NCI-H1436 (cell line): ENCODE results near the gene FKBP15.
"Not testable (repeated sequence)": the region's sequence is repeated elsewhere in the genome, so short reads cannot be mapped to it uniquely, and the experiment has no call there.

Experiments used
- DNase-seq: peaks from one replicate; lab custom pipeline; 2025; lab: John Stamatoyannopoulos, UW

The FKBP15 gene, protein sequence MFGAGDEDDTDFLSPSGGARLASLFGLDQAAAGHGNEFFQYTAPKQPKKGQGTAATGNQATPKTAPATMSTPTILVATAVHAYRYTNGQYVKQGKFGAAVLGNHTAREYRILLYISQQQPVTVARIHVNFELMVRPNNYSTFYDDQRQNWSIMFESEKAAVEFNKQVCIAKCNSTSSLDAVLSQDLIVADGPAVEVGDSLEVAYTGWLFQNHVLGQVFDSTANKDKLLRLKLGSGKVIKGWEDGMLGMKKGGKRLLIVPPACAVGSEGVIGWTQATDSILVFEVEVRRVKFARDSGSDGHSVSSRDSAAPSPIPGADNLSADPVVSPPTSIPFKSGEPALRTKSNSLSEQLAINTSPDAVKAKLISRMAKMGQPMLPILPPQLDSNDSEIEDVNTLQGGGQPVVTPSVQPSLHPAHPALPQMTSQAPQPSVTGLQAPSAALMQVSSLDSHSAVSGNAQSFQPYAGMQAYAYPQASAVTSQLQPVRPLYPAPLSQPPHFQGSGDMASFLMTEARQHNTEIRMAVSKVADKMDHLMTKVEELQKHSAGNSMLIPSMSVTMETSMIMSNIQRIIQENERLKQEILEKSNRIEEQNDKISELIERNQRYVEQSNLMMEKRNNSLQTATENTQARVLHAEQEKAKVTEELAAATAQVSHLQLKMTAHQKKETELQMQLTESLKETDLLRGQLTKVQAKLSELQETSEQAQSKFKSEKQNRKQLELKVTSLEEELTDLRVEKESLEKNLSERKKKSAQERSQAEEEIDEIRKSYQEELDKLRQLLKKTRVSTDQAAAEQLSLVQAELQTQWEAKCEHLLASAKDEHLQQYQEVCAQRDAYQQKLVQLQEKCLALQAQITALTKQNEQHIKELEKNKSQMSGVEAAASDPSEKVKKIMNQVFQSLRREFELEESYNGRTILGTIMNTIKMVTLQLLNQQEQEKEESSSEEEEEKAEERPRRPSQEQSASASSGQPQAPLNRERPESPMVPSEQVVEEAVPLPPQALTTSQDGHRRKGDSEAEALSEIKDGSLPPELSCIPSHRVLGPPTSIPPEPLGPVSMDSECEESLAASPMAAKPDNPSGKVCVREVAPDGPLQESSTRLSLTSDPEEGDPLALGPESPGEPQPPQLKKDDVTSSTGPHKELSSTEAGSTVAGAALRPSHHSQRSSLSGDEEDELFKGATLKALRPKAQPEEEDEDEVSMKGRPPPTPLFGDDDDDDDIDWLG

DNA sequence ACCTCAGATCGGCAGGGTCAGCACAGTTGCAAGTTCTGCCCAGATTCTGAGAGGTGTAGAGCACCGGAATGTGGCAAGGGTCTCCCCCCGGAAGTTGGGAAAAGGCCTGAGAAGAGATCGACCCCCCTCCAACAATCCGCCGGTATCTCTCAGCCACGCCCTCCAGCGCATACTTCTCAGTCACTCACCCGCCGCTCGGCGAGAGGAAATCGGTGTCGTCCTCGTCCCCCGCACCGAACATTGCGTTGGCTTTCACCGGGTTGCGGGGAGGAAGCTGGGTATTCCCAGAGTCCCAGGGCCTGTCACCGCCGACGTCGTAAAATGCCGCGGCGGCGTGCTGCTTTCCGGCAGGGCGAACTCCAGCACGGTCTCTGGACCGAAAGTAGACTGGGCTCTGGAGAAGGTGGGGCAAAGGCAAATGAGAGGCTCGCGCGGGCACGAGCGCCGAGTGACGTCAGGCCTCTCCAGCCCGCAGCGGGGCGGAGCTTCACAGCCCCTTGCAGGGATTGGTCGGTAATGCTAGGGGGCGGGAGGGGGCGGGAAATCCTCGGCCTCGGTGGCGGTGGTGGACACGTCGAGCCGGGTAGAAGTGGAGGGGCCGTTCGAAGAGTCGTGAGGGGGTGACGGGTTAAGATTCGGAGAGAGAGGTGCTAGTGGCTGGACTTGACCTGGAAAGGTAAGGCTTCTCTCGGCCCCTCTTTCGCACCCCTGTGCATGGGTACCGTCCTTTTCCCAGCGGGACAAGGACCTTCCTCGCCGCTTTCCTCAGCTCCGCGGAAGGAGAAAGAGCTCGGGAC lies at the start of gene FKBP15, which contains the start of gene SLC31A1:
Gene FKBP15 (minus strand): TSS at position 275 of the 797 bp plus-strand sequence. CDS start 34 bp downstream, at position 241.
Gene SLC31A1 (plus strand): TSS at position 542 of the 797 bp plus-strand sequence. CDS start 34,605 bp downstream, outside the sequence.
- DNase-seq = peak; percentile 95

DNA sequence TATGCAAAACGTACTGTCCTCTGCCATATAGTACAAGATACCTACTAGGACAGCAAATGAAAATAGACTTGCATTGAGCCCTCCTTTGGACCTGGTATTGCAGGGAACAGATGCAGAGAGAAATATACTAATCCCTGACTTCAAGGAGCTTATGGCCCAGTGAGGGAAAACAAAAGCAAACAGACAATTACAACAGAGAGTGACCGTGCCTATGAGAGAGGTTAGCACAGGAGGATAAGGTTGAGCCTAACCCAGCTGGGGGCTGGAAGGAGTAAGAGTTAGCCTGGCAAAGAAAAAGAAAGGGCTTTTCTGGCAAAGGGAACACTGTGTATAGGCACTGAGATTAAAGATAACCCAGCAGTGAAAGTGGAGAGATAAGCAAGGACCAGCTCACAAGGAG lies 48.8 kb upstream of the FKBP15 start:
- no peak for DNase-seq

- no peak for DNase-seq
Observed at GRCh38 chr9:113269355-113269754, 48.3 kb upstream of the FKBP15 start.

DNA sequence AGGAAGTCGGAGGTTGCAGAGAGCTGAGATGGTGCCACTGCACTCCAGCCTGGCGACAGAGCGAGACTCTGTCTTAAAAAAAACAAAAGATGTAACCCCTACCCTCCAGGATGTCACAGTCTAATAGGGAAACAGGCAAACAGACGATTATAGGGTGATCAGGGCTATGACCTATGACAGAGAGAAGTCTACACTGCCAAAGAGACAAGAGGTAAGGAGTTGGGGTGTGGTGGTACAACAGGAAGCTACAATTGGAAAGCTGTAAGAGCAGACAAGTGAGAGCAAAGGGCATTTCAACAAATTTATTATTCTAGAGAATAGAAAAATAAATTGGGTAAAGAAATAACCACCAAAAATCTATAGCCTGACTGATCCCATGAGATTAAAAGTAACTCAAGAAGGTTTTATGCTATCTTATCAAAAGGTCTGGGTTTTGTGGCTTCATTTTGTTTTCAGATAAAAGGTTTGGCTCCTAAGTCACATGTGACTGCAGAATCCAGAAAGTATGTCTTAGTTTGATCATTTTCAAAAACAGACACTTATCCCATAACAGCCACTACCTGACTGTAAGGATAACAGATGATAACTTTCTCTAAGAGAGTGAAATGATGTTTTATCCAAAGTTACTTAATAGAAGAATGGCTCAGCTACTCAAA lies 47.0 kb upstream of the FKBP15 start:
- no peak for DNase-seq

DNA sequence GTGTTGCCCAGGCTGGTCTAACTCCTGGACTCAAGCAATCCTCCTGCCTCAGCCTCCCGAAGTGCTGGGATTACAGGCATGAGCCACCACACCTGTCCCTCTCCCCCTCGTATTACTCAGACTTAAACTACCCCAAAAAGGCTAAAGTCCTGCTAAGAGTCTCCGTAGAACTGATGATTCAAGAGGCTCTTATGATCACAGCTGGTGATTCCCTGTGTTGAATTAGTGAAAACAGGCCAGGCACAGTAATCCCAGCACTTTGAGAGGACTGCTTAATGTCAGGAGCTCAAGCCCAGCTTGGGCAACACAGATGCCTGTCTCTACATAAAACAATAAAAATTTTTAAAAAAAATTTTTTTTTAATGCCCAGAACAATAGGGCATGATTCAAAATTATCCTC lies 45.1 kb upstream of the FKBP15 start:
- DNase-seq = no peak

GRCh38 chr9:113261917-113262671 lies 41.0 kb upstream of the FKBP15 start:
- no peak for DNase-seq

DNA sequence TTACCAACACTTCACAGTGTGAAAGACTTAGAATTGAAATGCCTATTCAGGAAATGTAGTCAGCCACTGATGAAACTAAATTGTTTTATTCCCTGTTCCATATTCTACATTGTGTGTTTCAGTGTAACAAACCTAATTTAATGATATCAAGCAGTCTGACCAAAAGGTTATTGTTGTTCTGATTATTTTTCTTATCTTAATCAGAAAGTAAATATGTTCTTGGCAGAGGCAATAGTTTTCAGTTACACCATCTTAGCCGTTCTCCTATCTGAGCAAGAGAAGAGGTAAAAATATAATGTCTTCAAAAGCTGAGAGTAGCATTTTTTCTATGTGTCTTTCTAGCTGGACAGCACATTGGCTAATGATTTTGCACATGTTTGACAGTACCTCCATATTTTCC lies 37.2 kb upstream of the FKBP15 start:
- no peak for DNase-seq

DNA sequence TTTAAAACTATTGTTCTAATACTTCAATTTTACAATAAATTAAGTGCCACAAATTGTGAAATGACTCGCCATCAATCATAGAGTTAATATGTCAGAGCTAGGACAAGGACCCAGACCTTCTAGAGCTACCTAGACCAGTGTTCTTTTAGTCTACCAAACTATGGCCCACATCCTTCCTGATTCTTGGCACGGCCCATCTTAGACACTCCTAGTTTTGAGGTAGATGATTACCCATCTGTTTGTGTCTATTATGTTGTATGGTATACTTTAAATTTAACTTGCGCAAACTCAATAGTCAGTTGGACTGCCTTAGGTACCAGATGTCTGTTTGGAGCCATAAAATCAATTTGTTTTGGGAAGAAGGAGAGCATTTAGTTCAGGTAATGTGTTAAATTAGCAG lies 36.8 kb upstream of the FKBP15 start:
- DNase-seq = no peak

DNA sequence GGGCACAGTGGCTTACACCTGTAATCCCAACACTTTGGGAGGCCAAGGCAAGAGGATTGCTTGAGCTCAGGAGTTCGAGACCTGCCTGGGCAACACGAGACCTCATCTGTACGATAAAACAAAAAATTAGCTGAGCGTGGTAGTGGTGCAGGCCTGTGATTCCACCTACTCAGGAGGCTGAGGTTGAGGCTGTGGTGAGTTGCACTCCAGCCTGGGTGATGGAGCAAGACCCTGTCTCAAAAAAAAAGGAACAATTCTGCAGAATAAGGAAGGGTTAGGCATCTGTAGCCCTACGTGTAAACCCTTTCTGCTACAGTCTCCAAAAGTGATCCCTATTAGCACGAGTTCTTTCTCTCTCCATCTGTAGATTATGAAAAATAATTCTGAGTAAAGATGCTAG lies 34.4 kb upstream of the FKBP15 start:
- no peak for DNase-seq

- DNase-seq = no peak
Observed at GRCh38 chr9:113254991-113255390, 33.9 kb upstream of the FKBP15 start.

- DNase-seq = no peak
Observed at GRCh38 chr9:113250807-113251206, 29.7 kb upstream of the FKBP15 start.

DNA sequence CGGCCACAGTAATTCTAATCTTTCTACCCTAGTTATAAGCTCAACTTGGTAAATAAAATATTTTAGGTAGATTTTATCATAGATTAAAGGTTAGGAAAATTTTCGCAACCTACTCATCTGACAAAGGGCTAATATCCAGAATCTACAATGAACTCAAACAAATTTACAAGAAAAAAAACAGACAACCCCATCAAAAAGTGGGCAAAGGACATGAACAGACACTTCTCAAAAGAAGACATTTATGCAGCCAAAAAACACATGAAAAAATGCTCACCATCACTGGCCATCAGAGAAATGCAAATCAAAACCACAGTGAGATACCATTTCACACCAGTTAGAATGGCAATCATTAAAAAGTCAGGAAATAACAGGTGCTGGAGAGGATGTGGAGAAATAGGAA lies 28.6 kb upstream of the FKBP15 start:
- not testable (repeated sequence) for DNase-seq

GRCh38 chr9:113247640-113248039 lies 26.6 kb upstream of the FKBP15 start:
- no peak for DNase-seq

- DNase-seq = no peak
Observed at GRCh38 chr9:113246928-113247327, 25.9 kb upstream of the FKBP15 start.

DNA sequence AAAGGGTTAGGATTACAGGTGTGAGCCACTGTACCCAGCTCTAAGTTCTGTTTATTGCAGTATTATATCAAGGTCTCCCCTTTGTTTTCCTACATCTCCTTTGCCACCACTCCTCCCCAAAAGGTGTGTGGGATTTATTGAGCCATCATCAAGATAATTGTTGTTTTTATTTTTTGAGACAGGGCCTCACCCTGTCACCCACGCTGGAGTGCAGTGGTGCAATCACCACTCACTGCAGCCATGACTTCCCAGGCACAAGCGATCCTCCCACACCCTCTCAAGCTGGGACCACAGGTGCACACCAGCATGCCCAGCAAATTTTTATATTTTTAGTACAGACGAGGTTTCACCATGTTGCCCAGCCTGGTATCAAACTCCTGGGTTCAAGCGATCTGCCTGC lies 24.8 kb upstream of the FKBP15 start:
- no peak for DNase-seq

DNA sequence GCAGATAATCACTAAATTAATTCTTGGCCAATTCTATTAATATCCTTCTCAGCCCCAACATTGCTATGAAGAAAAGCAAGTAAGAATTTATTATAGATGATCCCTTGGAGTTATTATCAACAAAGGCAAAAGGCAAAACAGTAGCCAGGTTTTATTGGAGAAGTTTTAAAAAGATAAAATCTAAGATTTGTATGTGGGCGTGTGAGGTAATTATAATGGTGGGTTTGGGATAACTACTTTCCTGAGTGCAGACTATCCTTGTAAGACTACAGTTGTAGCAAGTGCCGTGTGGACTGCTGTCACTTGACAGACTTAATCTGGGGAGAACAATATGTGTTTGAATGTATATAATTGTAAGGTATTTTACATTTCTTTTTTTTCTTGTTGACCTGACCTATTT lies 23.5 kb upstream of the FKBP15 start:
- no peak for DNase-seq

GRCh38 chr9:113241161-113241560 lies 20.1 kb upstream of the FKBP15 start:
- DNase-seq = no peak

DNA sequence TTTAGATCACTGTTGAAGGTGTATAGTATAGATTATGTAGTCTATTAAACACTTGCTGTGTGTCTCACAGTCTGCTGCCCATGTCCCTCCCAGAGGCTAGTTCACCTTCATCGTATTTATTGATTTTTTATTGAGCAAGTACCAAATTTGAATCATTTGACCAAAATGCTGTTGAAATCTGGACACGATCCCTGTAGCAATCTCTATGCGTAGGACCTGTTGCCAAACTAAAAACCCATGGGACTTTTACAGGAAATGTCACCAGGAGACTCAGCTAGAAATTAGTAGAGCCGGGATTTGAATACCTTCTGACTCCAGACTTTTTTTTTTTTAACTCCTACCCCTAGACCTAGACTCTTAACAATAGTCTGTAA lies 17.8 kb upstream of the FKBP15 start:
- no peak for DNase-seq

DNA sequence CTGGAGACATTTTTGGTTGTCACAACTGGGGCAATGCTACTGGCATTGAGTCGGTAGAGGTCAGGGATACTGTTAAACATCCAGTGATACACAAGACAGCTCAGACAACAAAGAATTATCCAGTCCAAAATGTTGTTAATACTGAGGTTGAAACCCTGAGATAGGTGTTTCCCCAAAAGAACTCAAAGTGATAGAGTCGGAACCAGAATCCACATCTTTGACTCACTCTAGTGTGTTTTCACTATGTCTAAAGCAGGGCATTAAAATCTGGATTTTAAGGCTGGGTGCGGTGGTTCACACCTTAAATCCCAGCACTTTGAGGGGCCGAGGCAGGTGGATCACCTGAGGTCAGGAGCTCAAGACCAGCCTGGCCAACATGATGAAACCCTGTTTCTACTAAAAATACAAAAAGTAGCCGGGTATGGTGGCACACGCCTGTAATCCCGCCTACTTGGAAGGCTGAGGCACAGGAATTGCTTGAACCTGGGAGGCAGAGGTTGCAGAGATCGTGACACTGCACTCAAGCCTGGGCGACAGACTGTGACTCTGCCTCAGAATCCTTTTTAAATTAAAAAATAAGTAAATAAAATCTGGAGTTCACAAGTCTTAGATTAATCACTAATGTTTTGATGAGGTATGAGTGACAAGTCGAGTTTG lies 17.3 kb upstream of the FKBP15 start:
- DNase-seq = no peak

GRCh38 chr9:113237026-113237425 lies 15.9 kb upstream of the FKBP15 start:
- DNase-seq = no peak
